NCI-H460 (cell line): ENCODE measurements around the gene CEMIP. TPM values are rescaled to one million over a fixed set of nuclear protein-coding genes. Genes with fewer than 3 reads are reported as not detected.
A peak's percentile ranks its signal among the peaks of the same experiment; 100 is the strongest.

ENCODE experiments used
- DNase-seq: peaks from one replicate; pipeline ENCODE4 v3.0.0-alpha.2; 2016; ENCODE audit warnings: low read depth; ENCODE audit errors: extremely low read depth
- polyA plus RNA-seq: library from polyadenylated mRNA; depleted of rRNA; stranded (reverse); fragments of >200 nt; gene quantifications from 2 replicates; pipeline ENCODE4 v1.2.3, GENCODE V29; 2014; cell fraction: nucleus; rRNA removed
- total RNA-seq: library from RNA; depleted of rRNA; stranded (reverse); fragments of >200 nt; shearing (Covaris generic); gene quantifications from 2 replicates; pipeline ENCODE4 v1.2.3, GENCODE V29; 2014; rRNA removed

CEMIP gene, protein sequence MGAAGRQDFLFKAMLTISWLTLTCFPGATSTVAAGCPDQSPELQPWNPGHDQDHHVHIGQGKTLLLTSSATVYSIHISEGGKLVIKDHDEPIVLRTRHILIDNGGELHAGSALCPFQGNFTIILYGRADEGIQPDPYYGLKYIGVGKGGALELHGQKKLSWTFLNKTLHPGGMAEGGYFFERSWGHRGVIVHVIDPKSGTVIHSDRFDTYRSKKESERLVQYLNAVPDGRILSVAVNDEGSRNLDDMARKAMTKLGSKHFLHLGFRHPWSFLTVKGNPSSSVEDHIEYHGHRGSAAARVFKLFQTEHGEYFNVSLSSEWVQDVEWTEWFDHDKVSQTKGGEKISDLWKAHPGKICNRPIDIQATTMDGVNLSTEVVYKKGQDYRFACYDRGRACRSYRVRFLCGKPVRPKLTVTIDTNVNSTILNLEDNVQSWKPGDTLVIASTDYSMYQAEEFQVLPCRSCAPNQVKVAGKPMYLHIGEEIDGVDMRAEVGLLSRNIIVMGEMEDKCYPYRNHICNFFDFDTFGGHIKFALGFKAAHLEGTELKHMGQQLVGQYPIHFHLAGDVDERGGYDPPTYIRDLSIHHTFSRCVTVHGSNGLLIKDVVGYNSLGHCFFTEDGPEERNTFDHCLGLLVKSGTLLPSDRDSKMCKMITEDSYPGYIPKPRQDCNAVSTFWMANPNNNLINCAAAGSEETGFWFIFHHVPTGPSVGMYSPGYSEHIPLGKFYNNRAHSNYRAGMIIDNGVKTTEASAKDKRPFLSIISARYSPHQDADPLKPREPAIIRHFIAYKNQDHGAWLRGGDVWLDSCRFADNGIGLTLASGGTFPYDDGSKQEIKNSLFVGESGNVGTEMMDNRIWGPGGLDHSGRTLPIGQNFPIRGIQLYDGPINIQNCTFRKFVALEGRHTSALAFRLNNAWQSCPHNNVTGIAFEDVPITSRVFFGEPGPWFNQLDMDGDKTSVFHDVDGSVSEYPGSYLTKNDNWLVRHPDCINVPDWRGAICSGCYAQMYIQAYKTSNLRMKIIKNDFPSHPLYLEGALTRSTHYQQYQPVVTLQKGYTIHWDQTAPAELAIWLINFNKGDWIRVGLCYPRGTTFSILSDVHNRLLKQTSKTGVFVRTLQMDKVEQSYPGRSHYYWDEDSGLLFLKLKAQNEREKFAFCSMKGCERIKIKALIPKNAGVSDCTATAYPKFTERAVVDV (N-terminal part only)
- total RNA-seq: 0.87 and 1.0 TPM in 2 replicates
- polyA plus RNA-seq: not detected in 2 replicates

GRCh38 chr15:80778964-80779657 is at the start of gene CEMIP:
Gene CEMIP, plus strand, starts transcription at chr15:80779370. Its CDS starts 94,510 bp downstream, at chr15:80873880.
- peak; percentile 51 for DNase-seq

GRCh38 chr15:80730387-80730786 is 48.8 kb upstream of the CEMIP start:
- no peak for DNase-seq

- DNase-seq: no peak
These were observed 48.2 kb upstream of the CEMIP start for GRCh38 chr15:80730926-80731325.

- DNase-seq: no peak
These were observed 47.0 kb upstream of the CEMIP start for GRCh38 chr15:80732167-80732566.

- no peak for DNase-seq
These were observed 46.4 kb upstream of the CEMIP start for GRCh38 chr15:80732818-80733217.

DNA sequence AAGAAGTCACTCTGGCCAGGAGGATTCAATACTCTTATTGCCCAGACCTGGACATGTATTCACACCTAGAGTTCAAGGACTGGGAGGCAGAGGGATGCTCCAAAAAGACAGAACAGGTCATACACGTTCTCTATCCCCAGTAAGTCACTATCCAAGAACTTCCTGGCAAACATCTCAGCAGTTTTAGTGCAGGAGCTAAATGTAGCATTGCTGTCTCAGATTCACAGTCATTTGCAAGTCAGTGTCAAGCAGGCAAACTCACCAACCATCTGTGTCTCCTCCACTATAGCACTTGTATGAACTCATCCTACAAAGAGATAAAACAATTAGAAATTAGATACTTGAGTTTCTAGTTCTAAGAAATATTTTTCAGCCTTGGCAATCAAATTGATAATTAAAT is 45.7 kb upstream of the CEMIP start:
- DNase-seq: no peak

GRCh38 chr15:80735344-80735743 is 43.8 kb upstream of the CEMIP start:
- no peak for DNase-seq

GRCh38 chr15:80736560-80736959 is 42.6 kb upstream of the CEMIP start:
- no peak for DNase-seq

DNA sequence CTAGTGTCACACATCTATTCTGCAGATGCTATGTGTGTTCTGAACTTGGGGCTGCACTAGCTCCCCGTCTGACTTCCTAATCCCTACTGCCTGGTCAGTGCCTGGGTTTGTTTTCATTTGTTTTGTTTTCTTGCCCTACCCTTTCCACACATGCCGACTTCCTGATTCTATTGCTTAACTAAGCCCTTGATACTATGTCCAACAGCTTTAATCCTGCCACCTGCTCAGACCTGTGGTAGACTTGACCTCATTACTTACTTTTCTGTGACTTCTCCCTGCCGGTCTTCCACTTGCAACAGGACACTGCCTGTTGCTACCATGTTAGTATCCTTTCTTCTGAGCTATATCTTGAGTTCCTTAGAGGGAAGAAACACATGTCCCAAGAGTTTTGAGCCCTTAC is 39.3 kb upstream of the CEMIP start:
- no peak for DNase-seq

- no peak for DNase-seq
These were observed 37.1 kb upstream of the CEMIP start for GRCh38 chr15:80742081-80742480.

GRCh38 chr15:80743189-80743833 is 35.9 kb upstream of the CEMIP start:
- no peak for DNase-seq

DNA sequence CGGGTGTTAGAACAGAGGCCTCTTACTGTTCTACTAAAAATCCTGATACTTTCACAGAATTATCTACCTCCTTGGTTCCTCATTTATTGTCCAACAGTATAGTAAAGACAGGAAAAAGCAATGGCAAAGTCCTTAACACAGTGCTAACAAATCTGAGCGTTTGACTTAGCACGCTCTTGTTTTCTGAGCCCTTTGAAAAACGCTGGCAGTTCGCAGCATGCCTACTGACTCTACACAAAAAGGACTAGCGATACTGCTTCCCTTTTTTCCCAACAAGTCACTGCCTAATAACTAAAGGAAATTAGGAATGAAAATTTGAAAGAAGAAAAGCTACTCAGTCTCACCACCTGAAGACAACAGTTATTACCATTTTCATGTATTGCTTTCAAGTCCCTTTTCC is 34.8 kb upstream of the CEMIP start:
- DNase-seq: no peak

GRCh38 chr15:80744826-80745225 is 34.3 kb upstream of the CEMIP start:
- no peak for DNase-seq

DNA sequence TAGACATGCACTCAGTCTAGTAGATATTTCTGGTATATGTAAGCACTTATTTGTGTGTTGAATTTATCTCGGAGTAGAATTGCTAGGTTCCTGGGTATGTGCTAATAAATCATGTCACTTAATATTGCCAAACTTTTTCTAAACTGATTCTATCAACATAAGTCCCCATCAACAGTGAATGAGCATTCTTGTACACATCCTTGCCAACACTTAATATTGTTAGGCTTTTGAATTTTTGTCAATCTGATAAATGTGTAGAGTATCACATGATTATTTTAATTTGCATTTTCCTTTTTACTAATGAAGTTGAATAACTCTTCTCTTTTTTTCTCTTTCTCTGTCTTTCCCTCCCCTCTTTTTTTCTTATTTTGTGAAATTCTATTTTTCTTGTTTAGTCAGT is 33.3 kb upstream of the CEMIP start:
- DNase-seq: no peak

GRCh38 chr15:80747317-80748053 is 31.7 kb upstream of the CEMIP start:
- no peak for DNase-seq

DNA sequence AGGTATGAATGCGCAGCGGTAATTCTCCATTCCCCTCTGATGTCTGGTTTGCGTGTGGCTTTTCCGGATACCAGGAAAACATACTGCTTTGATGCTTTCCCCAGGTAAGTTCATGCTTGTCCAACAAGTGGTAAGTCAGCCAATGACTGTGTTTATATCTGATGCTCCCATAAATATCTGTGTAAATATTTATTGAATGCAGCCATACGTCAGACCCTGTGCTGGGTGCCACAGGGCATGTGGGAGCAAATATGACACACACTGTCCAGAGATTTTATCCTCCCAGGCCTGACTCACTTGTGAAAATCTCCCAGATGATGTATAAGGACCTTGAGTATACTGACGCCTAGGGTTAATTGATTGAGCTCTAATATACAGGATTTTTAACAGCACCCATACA is 29.6 kb upstream of the CEMIP start:
- peak; percentile 30 for DNase-seq

GRCh38 chr15:80750575-80750974 is 28.6 kb upstream of the CEMIP start:
- DNase-seq: no peak

- DNase-seq: no peak
These were observed 27.0 kb upstream of the CEMIP start for GRCh38 chr15:80752204-80752603.

- no peak for DNase-seq
These were observed 26.0 kb upstream of the CEMIP start for GRCh38 chr15:80753161-80753560.
